Measurements from ENCODE around the gene SP7.

GRCh38 chr12:53286448-53286847 is 49.7 kb downstream of the SP7 start:
- no peak for TF ChIP-seq CTCF (IDR thresholded peaks at IDR 0.05)
- no peak for TF ChIP-seq POLR2A (IDR thresholded peaks at IDR 0.05)

Data from breast epithelium (tissue), 3 donors.